KBM-7 (cell line): Measurements from ENCODE around the gene GDE1.

Experiments
- DNase-seq: peaks from one replicate; pipeline ENCODE4 v3.0.0-alpha.2; 2015
- in situ Hi-C: fragments of 300-500 bp; cut with MboI; formaldehyde crosslinking; loops from 2 replicates; pipeline ENCODE4 v1.14.3; 2020; ENCODE audit warnings: low sequenced_read_pairs, low pct_unique_long_range_greater_than_20kb, mixed read lengths

The GDE1 gene

DNA sequence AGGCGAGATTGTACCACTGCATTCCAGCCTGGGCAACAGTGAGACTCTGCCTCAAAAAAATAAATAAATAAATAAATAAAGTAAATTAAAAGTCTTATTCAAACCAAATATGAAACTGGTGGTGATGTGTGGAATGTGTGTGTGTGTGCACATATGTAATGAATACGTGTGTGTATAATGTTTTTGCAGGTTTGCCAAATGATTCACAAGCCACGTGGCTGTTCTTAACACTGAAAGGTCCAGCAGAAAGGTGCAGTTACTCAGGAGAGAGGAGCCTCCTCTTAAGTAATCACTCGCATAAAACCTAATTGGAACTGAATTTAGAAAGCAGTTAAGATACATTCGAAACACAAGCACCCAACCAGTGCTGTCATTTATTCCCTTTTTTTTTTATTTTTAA lies 22.9 kb downstream of the GDE1 start:
- DNase-seq, result no peak

DNA sequence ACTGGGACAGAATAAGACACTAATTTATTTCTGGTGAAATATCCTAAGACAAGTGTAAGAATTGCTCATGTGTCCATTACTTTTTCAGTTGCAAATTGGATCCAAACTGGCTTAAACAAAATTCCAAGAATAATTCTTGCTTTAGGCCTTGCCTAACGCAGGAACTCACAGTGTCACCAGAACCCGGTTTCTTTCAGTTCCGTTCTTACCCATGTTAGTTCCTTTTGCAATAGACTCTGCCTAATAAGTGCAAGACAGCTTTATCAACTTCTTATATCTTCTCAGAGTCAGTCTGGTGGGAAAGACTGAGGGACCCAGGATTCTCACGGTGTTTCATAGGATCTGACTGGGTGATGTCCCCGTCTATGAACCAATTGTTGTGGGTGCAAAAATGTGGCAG lies 24.7 kb downstream of the GDE1 start:
- in situ Hi-C loops, result no loop called here
- DNase-seq, result no peak

More for the DNA sequence above, 22.9 kb downstream of the GDE1 start:
- in situ Hi-C loops, result no loop called here

DNA sequence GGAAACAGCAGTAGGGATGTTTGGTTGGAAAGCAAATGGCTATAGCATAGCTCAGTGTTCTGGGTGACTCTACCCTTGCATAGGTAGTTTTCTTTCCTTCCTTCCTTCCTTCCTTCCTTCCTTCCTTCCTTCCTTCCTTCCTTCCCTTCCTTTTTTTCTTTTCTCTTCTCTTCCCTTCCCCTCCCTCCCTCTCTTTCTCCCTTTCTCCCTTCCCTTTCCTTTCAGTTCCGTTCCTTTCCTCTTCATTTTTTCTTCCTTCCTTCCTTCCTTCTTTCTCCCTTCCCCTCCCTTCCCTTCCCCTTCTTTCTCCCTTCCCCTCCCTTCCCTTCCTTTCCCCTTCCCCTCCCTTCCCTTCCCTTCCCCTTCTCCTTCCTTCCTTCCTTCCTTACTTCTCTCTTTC lies 31.3 kb downstream of the GDE1 start:
- no peak for DNase-seq
- in situ Hi-C loops, result no loop called here

- in situ Hi-C loops, result no loop called here
- no peak for DNase-seq
These were observed 33.7 kb downstream of the GDE1 start for GRCh38 chr16:19488213-19488640.

DNA sequence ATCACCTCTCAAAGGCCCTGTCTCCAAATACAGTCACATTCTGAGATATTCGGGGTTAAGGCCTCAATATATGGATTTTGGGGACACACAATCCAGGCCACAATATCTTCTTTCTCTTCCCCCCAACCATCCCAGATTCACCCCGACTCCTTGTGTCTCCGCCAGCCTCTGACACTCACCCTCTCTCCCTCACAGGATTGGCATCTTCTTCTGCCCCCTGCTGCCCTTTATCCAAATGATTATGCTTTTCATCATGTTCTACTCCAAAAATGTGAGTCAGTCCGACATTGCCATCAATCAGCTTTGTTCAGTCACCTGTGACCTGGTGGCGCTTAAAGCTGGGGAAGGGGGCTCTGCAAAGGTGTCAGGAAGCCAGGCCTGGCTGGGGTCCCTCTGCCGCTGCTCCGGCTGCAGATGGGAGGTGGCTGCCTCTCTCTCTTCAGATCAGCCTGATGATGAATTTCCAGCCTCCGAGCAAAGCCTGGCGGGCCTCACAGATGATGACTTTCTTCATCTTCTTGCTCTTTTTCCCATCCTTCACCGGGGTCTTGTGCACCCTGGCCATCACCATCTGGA lies 35.1 kb downstream of the GDE1 start:
- in situ Hi-C loops, result no loop called here

DNA sequence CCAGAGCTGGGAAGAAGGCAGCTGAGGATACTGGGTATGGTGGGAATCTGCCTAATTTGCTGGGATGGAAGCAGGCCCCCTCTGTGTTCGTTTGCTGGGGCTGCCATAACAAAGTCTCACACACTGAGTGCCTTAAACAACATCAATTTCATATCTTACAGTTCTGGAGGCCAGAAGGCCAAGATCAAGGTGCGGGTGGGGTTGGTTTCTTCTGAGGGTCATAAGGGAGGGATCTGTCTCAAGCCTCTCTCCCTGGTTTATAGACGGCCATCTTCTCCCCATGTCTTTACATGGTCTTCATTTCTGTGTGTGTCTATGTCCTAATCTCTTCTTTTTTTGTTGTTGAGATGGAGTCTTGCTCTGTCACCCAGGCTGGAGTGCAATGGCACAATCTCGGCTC lies 35.8 kb downstream of the GDE1 start:
- DNase-seq, result no peak
- in situ Hi-C loops, result no loop called here

More for the DNA sequence above, 35.1 kb downstream of the GDE1 start:
- DNase-seq, result no peak

GRCh38 chr16:19485611-19486010 lies 36.3 kb downstream of the GDE1 start:
- DNase-seq, result no peak
- in situ Hi-C loops, result no loop called here

GRCh38 chr16:19484096-19484495 lies 37.8 kb downstream of the GDE1 start:
- in situ Hi-C loops, result no loop called here

GRCh38 chr16:19482291-19482690 lies 39.6 kb downstream of the GDE1 start:
- in situ Hi-C loops, result no loop called here
- DNase-seq, result no peak

More at GRCh38 chr16:19484096-19484495, 37.8 kb downstream of the GDE1 start:
- no peak for DNase-seq

GRCh38 chr16:19481769-19482168 lies 40.1 kb downstream of the GDE1 start:
- in situ Hi-C loops, result no loop called here
- no peak for DNase-seq

DNA sequence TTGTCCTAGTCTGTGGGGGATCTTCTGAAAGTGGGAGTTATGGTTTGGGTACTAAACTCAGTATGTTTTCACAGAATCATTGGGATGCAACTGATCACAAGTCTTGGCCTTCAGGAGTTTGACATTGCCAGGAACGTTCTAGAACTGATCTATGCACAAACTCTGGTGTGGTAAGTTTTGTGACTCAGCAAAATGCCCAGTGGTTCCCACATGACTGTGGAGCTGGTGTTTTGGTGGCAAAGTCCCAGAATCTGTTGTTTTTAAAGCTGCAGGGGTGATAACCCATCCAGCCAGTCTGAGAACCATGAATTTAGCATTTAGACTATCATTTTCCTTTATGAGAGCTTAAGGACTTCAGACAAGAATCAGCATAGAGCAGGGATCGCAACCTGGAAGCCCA lies 40.6 kb downstream of the GDE1 start:
- DNase-seq, result no peak
- in situ Hi-C loops, result no loop called here

GRCh38 chr16:19479302-19479721 lies 42.6 kb downstream of the GDE1 start:
- in situ Hi-C loops, result no loop called here

DNA sequence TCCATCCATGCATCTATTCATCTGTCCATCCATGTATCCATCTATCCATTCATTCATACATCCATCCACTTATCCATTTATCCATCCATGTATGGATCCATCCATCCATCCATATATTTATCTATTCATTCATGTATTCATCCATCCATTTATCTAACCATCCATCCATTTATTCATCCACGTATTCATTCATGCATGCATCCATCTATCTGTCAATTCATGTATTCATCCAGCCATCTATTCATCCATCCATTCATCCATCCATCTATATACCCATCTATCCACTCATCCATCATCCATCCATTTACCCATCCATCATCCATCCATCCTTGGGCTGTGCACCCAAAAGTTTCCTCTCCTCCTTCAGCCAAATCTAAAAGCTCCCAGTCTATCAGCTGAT lies 43.4 kb downstream of the GDE1 start:
- in situ Hi-C loops, result no loop called here

More at GRCh38 chr16:19479302-19479721, 42.6 kb downstream of the GDE1 start:
- no peak for DNase-seq

GRCh38 chr16:19474617-19475016 lies 47.3 kb downstream of the GDE1 start:
- no peak for DNase-seq
- in situ Hi-C loops, result no loop called here

More for the DNA sequence above, 43.4 kb downstream of the GDE1 start:
- no peak for DNase-seq

GRCh38 chr16:19472482-19472881 lies 49.4 kb downstream of the GDE1 start:
- in situ Hi-C loops, result no loop called here
- DNase-seq, result no peak

DNA sequence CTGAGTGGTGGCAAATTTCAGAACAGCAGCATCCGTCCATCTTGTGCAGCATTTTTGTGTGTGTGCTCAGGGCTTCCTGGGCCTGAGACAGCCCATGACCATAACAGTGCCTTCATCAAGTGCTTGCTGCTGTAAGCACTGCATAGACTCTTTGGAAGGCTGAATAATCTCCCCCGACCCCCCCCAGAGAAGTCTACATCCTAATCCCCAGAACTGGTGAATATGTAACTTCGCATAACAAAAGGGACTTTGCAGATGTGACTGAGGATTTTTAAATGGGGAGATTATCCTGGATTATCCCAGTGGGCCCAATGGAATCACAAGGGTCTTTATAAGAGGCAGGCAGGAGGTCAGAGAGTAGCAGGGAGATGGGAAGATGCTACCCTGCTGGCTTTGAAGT lies 53.6 kb downstream of the GDE1 start:
- no peak for DNase-seq
- in situ Hi-C loops, result no loop called here

- in situ Hi-C loops, result no loop called here
- no peak for DNase-seq
These were observed 58.2 kb downstream of the GDE1 start for GRCh38 chr16:19463468-19464315.

DNA sequence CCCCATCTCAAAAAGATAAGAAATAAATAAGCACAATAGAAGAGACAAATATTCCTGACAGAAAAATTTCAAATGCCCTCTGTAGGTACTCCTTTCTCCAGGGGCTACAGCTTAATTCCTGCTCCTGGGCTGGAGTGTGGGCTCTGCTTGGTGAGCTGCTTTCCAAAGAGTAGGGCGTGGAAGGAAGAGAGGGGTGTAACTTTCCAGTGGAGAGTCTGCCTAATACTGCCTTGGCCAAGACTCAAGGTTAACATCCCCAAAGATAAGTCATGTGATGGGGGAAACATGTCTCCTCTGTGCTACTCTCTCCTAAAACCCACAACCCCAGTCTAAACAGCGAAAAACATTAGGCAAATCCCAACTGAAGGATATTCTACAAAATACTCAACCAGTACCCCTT lies 61.5 kb downstream of the GDE1 start:
- DNase-seq, result no peak
- in situ Hi-C loops, result no loop called here

DNA sequence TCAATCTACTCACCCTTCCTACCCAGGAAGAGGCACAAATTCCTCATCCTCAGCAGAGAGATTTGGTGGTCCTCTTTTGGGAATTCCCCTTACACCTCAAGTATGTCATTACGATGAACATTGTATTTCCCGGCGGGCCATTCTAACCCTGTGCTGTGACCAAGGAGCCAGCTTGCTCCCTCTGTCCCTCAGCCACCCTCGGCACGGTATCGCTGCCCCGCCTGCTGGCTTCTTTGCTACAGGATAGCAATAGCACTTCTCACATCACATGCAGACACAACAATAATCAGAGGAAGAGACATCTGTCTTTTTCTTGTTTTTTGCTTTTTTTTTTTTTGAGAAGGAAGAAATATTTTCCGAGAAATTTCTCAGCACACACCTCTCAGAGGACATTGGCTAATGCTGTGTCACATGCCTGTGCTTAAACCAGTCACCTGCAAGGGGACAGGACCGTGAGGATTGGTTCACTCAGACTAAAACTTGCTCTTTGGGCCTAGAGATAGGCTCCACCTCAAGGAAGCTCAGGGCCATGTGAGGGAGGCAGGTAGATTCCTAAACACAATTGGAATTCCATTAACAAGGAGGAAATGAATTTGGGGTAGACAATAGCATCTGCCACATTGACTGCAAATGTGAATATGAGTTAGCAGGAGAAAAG lies 63.0 kb downstream of the GDE1 start:
- in situ Hi-C loops, result no loop called here
- DNase-seq, result no peak
